Lower lobe of right lung (tissue), 2 donors: Measurements from ENCODE around the gene RFNG. TPM values are rescaled to one million over a fixed set of nuclear protein-coding genes. Genes with fewer than 3 reads are reported as not detected.

Source experiments
- ATAC-seq, 2 donors: fragments of 200-7000 bp; cut with Tn5 transposase; one replicate each; pipeline ENCODE4 v1.9.1; 2020 to 2022; ENCODE audit warnings: mild to moderate bottlenecking in 2 of 2, moderate library complexity in 2 of 2
- DNase-seq: peaks from one replicate; pipeline ENCODE4 v3.0.0-alpha.2; 2020
- H3K27ac ChIP-seq: fragments of 200-600 bp; one replicate; pipeline ENCODE4 v1.8.0; 2022
- H3K27me3 ChIP-seq: fragments of 200-600 bp; one replicate; pipeline ENCODE4 v1.8.0; 2022; ENCODE audit warnings: low read depth
- H3K36me3 ChIP-seq: fragments of 200-600 bp; one replicate; pipeline ENCODE4 v1.8.0; 2022; ENCODE audit warnings: mild to moderate bottlenecking
- H3K4me1 ChIP-seq: fragments of 200-600 bp; one replicate; pipeline ENCODE4 v1.8.0; 2022
- H3K4me3 ChIP-seq: fragments of 200-600 bp; one replicate; pipeline ENCODE4 v1.8.0; 2022; ENCODE audit warnings: mild to moderate bottlenecking
- H3K9me3 ChIP-seq: fragments of 200-600 bp; one replicate; pipeline ENCODE4 v1.8.0; 2022
- intact Hi-C: fragments of 100-400 bp; cut with DNase I; formaldehyde crosslinking; loops from one replicate; pipeline ENCODE4 v1.11.0; 2022
- total RNA-seq: library from RNA; stranded (reverse); fragmentation: NEBNext Ultra II Directional; extraction: Animal tissue kit (Norgen Biotek cat#: 25700); gene quantifications from one replicate; pipeline ENCODE4 v1.2.1, GENCODE V29; 2021
- TF ChIP-seq, protein P1 (sequence below): fragments of 200-600 bp; IDR thresholded peaks from one replicate; pipeline ENCODE4 v1.8.0; 2022; ENCODE audit warnings: antibody characterized with exemption, mild to moderate bottlenecking
- donor health status: DM: no; HTN: yes; CAD: no; lungs with severe emphysema.

Gene RFNG
- total RNA-seq, 1 donor from 2014 or later = 35.1 TPM

DNA sequence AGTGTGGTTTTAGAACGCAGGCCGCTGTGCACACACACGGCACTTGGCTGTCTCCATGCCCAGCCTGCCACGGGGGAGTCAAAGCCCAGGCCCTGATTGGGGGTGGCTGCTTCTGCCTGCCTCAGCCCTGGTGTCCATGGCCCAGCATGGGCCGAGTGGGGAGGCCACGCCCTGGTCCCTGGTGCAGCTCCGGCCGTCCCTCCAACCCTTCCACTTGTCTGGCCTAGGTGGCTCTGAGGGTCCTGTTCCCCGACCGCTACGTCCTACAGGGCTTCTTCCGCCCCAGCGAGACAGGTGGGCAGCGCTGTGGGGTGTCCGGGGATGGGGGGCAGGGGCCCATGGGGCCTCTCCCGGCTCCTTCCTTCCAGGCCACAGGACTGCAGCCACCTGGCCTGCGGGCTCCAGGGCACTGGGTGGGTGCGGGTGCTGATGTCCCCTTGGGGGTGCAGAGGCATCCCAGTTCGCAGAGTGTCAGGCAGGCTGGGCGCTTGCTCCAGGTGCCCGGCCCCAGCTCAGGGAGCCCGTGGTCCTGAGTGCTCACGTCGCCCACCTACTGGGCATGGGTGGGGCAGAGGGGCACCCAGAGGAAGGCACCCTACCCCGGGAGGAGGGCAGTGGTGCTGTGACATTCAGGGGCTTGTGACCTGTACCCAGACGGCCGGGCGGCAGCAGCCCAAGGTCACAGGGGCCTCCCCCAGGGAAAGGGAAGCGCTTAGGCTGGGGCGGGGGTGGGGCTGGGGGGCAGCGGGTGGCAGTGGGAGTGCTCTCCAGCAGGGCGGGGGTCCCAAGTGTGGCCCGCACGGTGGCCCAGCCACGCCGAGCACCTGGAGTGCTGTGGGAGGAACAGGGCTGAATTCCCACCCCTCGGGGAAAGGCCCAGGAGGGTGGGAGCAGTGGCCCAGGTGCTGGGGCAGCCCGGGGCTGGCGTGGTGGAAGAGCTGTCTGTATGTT lies 40.8 kb downstream of the RFNG start:
- Histone ChIP-seq H3K27ac (no peak overlapping the region), H3K27me3 (no peaks in the 10 kb centered on the region), H3K4me1 (peaks cover 4% of the 10 kb centered on the region), H3K4me3 (no peak overlapping the region), H3K36me3 (peaks cover 10% of the 10 kb centered on the region), H3K9me3 (no peaks in the 10 kb centered on the region)
- DNase-seq (no peak), ATAC-seq (no peak)
- intact Hi-C loops = no loop called here
- TF ChIP-seq, protein P1, sequence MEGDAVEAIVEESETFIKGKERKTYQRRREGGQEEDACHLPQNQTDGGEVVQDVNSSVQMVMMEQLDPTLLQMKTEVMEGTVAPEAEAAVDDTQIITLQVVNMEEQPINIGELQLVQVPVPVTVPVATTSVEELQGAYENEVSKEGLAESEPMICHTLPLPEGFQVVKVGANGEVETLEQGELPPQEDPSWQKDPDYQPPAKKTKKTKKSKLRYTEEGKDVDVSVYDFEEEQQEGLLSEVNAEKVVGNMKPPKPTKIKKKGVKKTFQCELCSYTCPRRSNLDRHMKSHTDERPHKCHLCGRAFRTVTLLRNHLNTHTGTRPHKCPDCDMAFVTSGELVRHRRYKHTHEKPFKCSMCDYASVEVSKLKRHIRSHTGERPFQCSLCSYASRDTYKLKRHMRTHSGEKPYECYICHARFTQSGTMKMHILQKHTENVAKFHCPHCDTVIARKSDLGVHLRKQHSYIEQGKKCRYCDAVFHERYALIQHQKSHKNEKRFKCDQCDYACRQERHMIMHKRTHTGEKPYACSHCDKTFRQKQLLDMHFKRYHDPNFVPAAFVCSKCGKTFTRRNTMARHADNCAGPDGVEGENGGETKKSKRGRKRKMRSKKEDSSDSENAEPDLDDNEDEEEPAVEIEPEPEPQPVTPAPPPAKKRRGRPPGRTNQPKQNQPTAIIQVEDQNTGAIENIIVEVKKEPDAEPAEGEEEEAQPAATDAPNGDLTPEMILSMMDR = no peak

DNA sequence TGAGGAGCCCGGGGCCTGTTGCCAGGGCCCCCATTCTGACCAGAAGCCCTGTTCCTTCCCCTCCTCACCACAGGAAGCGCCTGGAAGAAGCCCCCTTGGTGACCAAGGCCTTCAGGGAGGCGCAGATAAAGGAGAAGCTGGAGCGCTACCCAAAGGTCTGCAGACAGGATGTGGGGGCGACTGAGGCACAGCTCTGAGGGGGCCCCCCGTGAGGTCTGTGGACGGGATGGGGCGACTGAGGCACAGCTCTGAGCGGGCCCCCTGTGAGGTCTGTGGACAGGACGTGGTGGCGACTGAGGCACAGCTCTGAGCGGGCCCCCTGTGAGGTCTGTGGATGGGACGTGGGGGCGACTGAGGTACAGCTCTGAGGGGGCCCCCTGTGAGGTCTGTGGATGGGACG lies 42.2 kb downstream of the RFNG start:
- TF ChIP-seq, protein P1 = no peak
- intact Hi-C loops = no loop called here
- no peaks in the 10 kb centered on the region for H3K9me3 ChIP-seq

DNA sequence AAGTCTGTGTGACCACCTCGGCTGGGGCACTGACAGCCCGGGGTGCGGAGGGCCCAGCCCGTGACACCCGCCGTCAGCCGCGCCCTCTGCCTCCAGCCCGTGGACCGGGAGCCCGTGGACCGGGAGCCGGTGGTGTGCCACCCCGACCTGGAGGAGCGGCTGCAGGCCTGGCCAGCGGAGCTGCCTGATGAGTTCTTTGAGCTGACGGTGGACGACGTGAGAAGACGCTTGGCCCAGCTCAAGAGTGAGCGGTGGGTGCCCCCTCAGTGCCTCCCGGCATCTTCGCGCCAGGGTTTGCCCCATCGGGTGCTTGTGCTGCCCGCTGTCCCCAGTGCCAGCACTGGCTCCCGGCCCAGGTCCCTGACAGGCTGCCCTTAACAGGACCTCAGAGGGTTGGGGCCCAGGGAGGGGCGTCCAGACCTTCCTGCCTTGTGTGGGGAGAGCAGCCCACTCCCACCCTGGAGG lies 42.6 kb downstream of the RFNG start:
- Histone ChIP-seq H3K27me3 (no peaks in the 10 kb centered on the region), H3K4me3 (no peak overlapping the region), H3K4me1 (peaks cover 7% of the 10 kb centered on the region), H3K9me3 (no peaks in the 10 kb centered on the region), H3K27ac (no peak overlapping the region), H3K36me3 (peaks cover 10% of the 10 kb centered on the region)
- ATAC-seq (no peak), DNase-seq (no peak)
- TF ChIP-seq, protein P1 = no peak
- intact Hi-C loops = no loop called here

More for the DNA sequence above, 42.2 kb downstream of the RFNG start:
- Histone ChIP-seq H3K27ac (no peak overlapping the region), H3K4me3 (no peak overlapping the region), H3K27me3 (no peaks in the 10 kb centered on the region), H3K4me1 (peaks cover 4% of the 10 kb centered on the region), H3K36me3 (peaks cover 10% of the 10 kb centered on the region)
- ATAC-seq (no peak), DNase-seq (no peak)

DNA sequence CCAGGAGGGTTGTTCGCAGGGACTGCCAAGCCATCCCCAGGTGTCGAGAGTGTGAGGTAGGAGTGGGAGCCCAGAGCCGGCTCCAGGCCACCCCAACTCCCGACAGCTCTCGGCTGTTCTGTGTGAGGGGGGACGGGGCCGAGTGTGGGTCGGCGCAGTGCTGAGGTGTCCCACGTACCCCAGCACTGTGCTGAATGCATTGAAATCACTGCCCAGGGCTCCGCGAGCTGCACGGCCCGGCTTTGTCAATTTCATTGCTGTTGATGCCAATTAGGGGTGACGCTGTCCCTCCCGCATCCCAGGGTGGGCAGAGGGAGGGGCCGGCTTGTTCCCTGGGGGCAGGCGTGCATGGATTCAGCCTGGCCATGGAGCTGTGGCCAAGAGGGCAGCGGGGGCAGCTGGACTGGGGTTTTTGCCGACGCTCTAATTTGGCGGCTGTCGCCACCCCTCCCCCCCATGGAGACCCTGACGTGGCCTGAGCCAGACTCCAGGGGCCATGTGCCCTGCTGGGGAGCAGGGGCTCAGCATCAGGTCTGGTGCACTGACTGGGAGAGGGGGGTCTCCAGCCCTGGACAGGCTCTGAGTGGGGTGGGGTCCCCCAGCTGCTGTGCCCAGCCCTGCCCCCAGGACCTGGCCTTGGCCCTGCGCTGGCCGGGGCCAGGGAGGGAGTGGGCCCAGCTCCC lies 43.2 kb downstream of the RFNG start:
- Histone ChIP-seq H3K4me3 (no peak overlapping the region), H3K27ac (no peak overlapping the region), H3K4me1 (peaks cover 10% of the 10 kb centered on the region), H3K36me3 (peaks cover 10% of the 10 kb centered on the region), H3K9me3 (no peaks in the 10 kb centered on the region), H3K27me3 (no peaks in the 10 kb centered on the region)
- TF ChIP-seq, protein P1 = no peak
- intact Hi-C loops = no loop called here
- DNase-seq = no peak
- no peak for ATAC-seq

DNA sequence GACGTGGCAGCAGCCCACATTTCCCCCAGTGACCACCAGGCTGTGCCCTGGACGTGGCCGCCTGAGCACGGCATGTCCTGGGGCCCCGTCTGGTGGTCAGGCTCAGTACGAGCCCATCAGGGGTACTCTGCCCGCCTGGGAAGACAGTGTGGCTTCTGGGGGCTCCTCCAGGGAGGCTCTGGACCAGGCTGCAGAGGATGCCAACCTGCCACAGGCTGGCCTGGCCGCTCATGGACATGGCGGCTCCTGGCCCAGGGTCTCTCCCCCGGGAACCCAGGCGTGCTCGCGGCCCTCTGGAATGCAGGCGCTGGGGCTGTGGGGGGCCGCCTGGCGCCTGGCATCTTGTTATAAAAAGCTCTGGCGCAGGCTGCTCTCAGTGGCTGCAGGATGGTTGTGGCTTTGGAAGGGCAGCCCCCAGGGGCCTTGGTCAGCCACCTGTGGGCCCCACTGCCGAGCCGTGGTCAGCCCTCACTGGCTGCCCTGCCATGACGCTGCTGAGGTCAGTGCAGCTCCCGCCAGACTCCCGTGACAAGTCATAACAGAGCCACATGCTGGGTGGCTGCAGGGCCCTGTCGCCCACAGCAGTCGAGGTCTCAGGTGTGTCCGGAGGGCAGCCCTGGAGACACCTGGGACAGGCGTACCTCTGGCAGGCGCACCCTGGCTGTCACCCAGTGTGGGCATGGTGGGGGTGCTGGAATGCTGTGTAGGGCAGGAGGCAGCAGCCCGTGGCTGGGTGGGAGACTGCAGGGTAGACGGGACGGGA lies 43.9 kb downstream of the RFNG start:
- no peak for ATAC-seq
- intact Hi-C loops = no loop called here
- TF ChIP-seq, protein P1 = no peak
- H3K27ac ChIP-seq = no peak overlapping the region
- no peak overlapping the region for H3K4me3 ChIP-seq
- no peaks in the 10 kb centered on the region for H3K27me3 ChIP-seq
- H3K9me3 ChIP-seq = no peaks in the 10 kb centered on the region
- no peak for DNase-seq
- H3K4me1 ChIP-seq = peaks cover 12% of the 10 kb centered on the region
- peaks cover 10% of the 10 kb centered on the region for H3K36me3 ChIP-seq
